Parathyroid adenoma (tissue), 2 donors: ENCODE results near the gene LAMB1.

Experiments
- H2AFZ ChIP-seq: fragments of 300-600 bp; sonication (generic); one replicate; pipeline ENCODE4 v1.7.0; 2017; ENCODE audit warnings: antibody characterized with exemption, mild to moderate bottlenecking
- H3K27ac ChIP-seq: fragments of 300-600 bp; sonication (generic); one replicate; pipeline ENCODE4 v1.7.0; 2017
- H3K27me3 ChIP-seq: fragments of 300-600 bp; sonication (generic); one replicate; pipeline ENCODE4 v1.7.0; 2017; ENCODE audit warnings: low read length; ENCODE audit not compliant: control insufficient read depth, insufficient read depth
- H3K36me3 ChIP-seq: fragments of 300-600 bp; sonication (generic); one replicate; pipeline ENCODE4 v1.7.0; 2017; ENCODE audit warnings: low read length; ENCODE audit not compliant: control insufficient read depth, insufficient read depth
- H3K4me1 ChIP-seq: fragments of 300-600 bp; sonication (generic); one replicate; pipeline ENCODE4 v1.7.0; 2017; ENCODE audit warnings: control low read depth
- H3K4me2 ChIP-seq: fragments of 300-600 bp; sonication (generic); one replicate; pipeline ENCODE4 v1.7.0; 2017; ENCODE audit warnings: low read length
- H3K4me3 ChIP-seq: fragments of 300-600 bp; sonication (generic); one replicate; pipeline ENCODE4 v1.7.0; 2017; ENCODE audit warnings: low read depth, low read length
- H3K79me2 ChIP-seq: fragments of 300-600 bp; sonication (generic); one replicate; pipeline ENCODE4 v1.7.0; 2017; ENCODE audit warnings: control low read depth
- H3K9ac ChIP-seq: fragments of 300-600 bp; sonication (generic); one replicate; pipeline ENCODE4 v1.7.0; 2017; ENCODE audit warnings: mild to moderate bottlenecking
- H3K9me3 ChIP-seq: fragments of 300-600 bp; sonication (generic); one replicate; pipeline ENCODE4 v1.7.0; 2017; ENCODE audit warnings: low read length; ENCODE audit not compliant: control insufficient read depth
- CTCF ChIP-seq: fragments of 300-600 bp; sonication (generic); IDR thresholded peaks from one replicate; pipeline ENCODE4 v1.7.0; 2017; ENCODE audit warnings: antibody characterized with exemption, mild to moderate bottlenecking
- donor health status: primary hyperparathyroidism.

Gene LAMB1

GRCh38 chr7:107877731-107878382 lies 125.1 kb downstream of the LAMB1 start:
- H3K36me3 ChIP-seq = no peaks in the 10 kb centered on the region
- H3K4me3 ChIP-seq = no peak overlapping the region
- no peak overlapping the region for H3K4me2 ChIP-seq
- no peak overlapping the region for H3K9ac ChIP-seq
- H3K27ac ChIP-seq = no peak overlapping the region
- no peak for TF ChIP-seq CTCF
- H3K4me1 ChIP-seq = no peaks in the 10 kb centered on the region
- H3K79me2 ChIP-seq = no peaks in the 10 kb centered on the region
- no peaks in the 10 kb centered on the region for H3K27me3 ChIP-seq
- H2AFZ ChIP-seq = no peak overlapping the region
- H3K9me3 ChIP-seq = no peaks in the 10 kb centered on the region

DNA sequence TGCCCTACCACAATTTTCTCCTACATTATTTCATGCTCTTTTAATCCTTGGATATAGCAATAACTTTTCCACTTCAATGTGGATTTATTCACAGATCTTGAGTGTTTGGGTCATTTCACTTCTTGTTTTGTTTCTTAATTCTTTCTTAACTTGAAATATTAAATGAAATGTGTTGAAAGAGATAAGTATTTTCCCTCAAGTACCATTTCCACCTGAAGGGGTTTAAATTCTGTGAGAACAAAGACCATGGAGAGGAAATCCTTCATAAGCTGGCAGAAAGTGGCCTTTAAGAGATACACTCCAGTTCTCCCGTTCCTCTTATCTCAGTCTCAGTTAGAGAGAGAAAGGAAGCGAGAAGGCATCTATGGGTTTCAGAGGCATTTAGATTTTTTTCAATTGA lies 126.0 kb downstream of the LAMB1 start:
- Histone ChIP-seq H3K9ac (no peak overlapping the region), H3K27me3 (no peaks in the 10 kb centered on the region), H3K27ac (no peak overlapping the region), H3K9me3 (no peaks in the 10 kb centered on the region), H3K4me3 (no peak overlapping the region), H2AFZ (no peak overlapping the region), H3K79me2 (no peaks in the 10 kb centered on the region), H3K4me1 (no peaks in the 10 kb centered on the region), H3K4me2 (no peak overlapping the region), H3K36me3 (no peaks in the 10 kb centered on the region)
- no peak for TF ChIP-seq CTCF

GRCh38 chr7:107874605-107875446 lies 128.1 kb downstream of the LAMB1 start:
- no peaks in the 10 kb centered on the region for H3K4me1 ChIP-seq
- no peak overlapping the region for H2AFZ ChIP-seq
- H3K27me3 ChIP-seq = no peaks in the 10 kb centered on the region
- no peak overlapping the region for H3K27ac ChIP-seq
- no peak overlapping the region for H3K9ac ChIP-seq
- H3K4me3 ChIP-seq = no peak overlapping the region
- peak; percentile 76 for TF ChIP-seq CTCF
- no peaks in the 10 kb centered on the region for H3K79me2 ChIP-seq
- no peaks in the 10 kb centered on the region for H3K36me3 ChIP-seq
- H3K4me2 ChIP-seq = no peak overlapping the region
- no peaks in the 10 kb centered on the region for H3K9me3 ChIP-seq

- Histone ChIP-seq H3K4me3 (no peak overlapping the region), H3K9ac (no peak overlapping the region), H3K27me3 (no peaks in the 10 kb centered on the region), H3K9me3 (no peaks in the 10 kb centered on the region), H3K4me1 (no peaks in the 10 kb centered on the region), H3K36me3 (no peaks in the 10 kb centered on the region), H2AFZ (no peak overlapping the region), H3K27ac (no peak overlapping the region), H3K79me2 (no peaks in the 10 kb centered on the region), H3K4me2 (no peak overlapping the region)
- TF ChIP-seq CTCF = no peak
Observed at GRCh38 chr7:107874111-107874510, 128.8 kb downstream of the LAMB1 start.
